A549 (cell line): ENCODE measurements around the gene MAPT. TPM values are rescaled to one million over a fixed set of nuclear protein-coding genes. Genes with fewer than 3 reads are reported as not detected.
"Not testable (repeated sequence)": the region's sequence is repeated elsewhere in the genome, so short reads cannot be mapped to it uniquely, and the experiment has no call there.

Experiments used
- ATAC-seq, 2 experiments: fragments of 200-7000 bp in 1 of 2; fragments of >200 bp in 1 of 2; cut with Nextera tagmentation in 1 of 2; cut with Tn5 transposase in 1 of 2; 3 replicates each; pipeline versions ENCODE4 v1.8.0 to v1.9.1; 2018 to 2020; ENCODE audit warnings: mild to moderate bottlenecking in 1 of 2, moderate library complexity in 1 of 2
- CTCF ChIA-PET: fragments of 300-600 bp; sonication (Branson Sonifier 250); formaldehyde crosslinking; extraction: SDS; loops from one replicate; lab custom pipeline; 2021; ENCODE audit warnings: antibody characterized with exemption, inconsistent platforms; lab: Yijun Ruan, JAX
- POLR2A ChIA-PET: fragments of 350-600 bp; formaldehyde crosslinking; extraction: SDS; loops from one replicate; lab custom pipeline; 2021; ENCODE audit warnings: antibody characterized with exemption, inconsistent platforms; lab: Yijun Ruan, JAX
- DNase-seq, 2 experiments: peaks; one replicate each; pipeline versions ENCODE4 v3.0.0 to v3.0.0-alpha.2; 2011 to 2016; ENCODE audit warnings: low read depth in 1 of 2, low spot score in 1 of 2
- FAIRE-seq: peaks from 2 replicates; lab custom pipeline; 2011; peaks lifted over from hg19 to GRCh38; lab: Jason Lieb, UNC
- H3K27ac ChIP-seq, 2 experiments: fragments of >200 bp; sonication (Bioruptor Twin); formaldehyde crosslinking; 3 replicates each; pipeline ENCODE4 v1.5.1; 2016 to 2017
- H3K4me1 ChIP-seq: fragments of >200 bp; sonication (Bioruptor Twin); formaldehyde crosslinking; 3 replicates; pipeline ENCODE4 v1.6.1; 2016
- H3K4me2 ChIP-seq: fragments of >200 bp; sonication (Bioruptor Twin); formaldehyde crosslinking; 3 replicates; pipeline ENCODE4 v1.6.1; 2016
- H3K4me3 ChIP-seq: fragments of >200 bp; sonication (Bioruptor Twin); formaldehyde crosslinking; 3 replicates; pipeline ENCODE4 v1.5.1; 2016
- H3K9me3 ChIP-seq: fragments of >200 bp; sonication (Bioruptor Twin); formaldehyde crosslinking; 3 replicates; pipeline ENCODE4 v1.6.1; 2016
- ATOH8 ChIP-seq: fragments of 250-450 bp; sonication (Bioruptor Pico); IDR thresholded peaks from 2 replicates; pipeline ENCODE4 v1.5.0; 2020; ENCODE audit warnings: low read depth, mild to moderate bottlenecking, moderate library complexity
- CBX2 ChIP-seq: fragments of 200-600 bp; sonication (generic); IDR thresholded peaks from 2 replicates; pipeline ENCODE4 v1.6.1; 2016; ENCODE audit warnings: low read depth, mild to moderate bottlenecking, borderline replicate concordance
- CEBPB ChIP-seq, 2 experiments: fragments of >200 bp in 1 of 2; sonication (Bioruptor Twin) in 1 of 2; formaldehyde crosslinking in 1 of 2; IDR thresholded peaks; 2 replicates each; pipeline ENCODE4 v1.6.1; 2012 to 2016
- CHD2 ChIP-seq: fragments of 150-350 bp; IDR thresholded peaks from 2 replicates; pipeline ENCODE4 v1.6.1; 2014; ENCODE audit warnings: low read length; ENCODE audit not compliant: partially characterized antibody
- E2F6 ChIP-seq: IDR thresholded peaks from 2 replicates; pipeline ENCODE4 v1.6.1; 2012; ENCODE audit warnings: low read depth, borderline replicate concordance
- FOSL2 ChIP-seq, 2 experiments: fragments of 450-650 bp in 1 of 2; fragments of >200 bp in 1 of 2; sonication (Bioruptor Twin) in 1 of 2; formaldehyde crosslinking; IDR thresholded peaks; 2 replicates each; pipeline versions ENCODE4 v1.5.0 to v1.6.1; 2016 to 2020; ENCODE audit warnings: mild to moderate bottlenecking in 1 of 2, moderate library complexity in 1 of 2
- FOXS1 ChIP-seq: fragments of 250-450 bp; sonication (Bioruptor Pico); IDR thresholded peaks from 2 replicates; pipeline ENCODE4 v1.5.0; 2020; ENCODE audit warnings: mild to moderate bottlenecking, moderate library complexity
- JUNB ChIP-seq: fragments of >200 bp; sonication (Bioruptor Twin); formaldehyde crosslinking; IDR thresholded peaks from 2 replicates; pipeline ENCODE4 v1.6.1; 2016
- KDM1A ChIP-seq: fragments of 200-600 bp; sonication (generic); IDR thresholded peaks from 2 replicates; pipeline ENCODE4 v1.6.1; 2016; ENCODE audit warnings: low read depth, mild to moderate bottlenecking
- MAFK ChIP-seq: fragments of 450-650 bp; IDR thresholded peaks from 2 replicates; pipeline ENCODE4 v1.6.1; 2014; ENCODE audit not compliant: partially characterized antibody
- MYC ChIP-seq: IDR thresholded peaks from 2 replicates; pipeline ENCODE4 v1.6.1; 2012; ENCODE audit warnings: mild to moderate bottlenecking, inconsistent platforms, low read length, improper control_type of control experiment, borderline replicate concordance
- NR3C1 ChIP-seq: fragments of >200 bp; sonication (Bioruptor Twin); formaldehyde crosslinking; IDR thresholded peaks from 3 replicates; pipeline ENCODE4 v1.6.1; 2017
- POLR2A ChIP-seq: IDR thresholded peaks from 2 replicates; pipeline ENCODE4 v1.6.1; 2012; ENCODE audit warnings: mild to moderate bottlenecking, low read length
- USF2 ChIP-seq: fragments of 450-650 bp; IDR thresholded peaks from 2 replicates; pipeline ENCODE4 v1.6.1; 2014; ENCODE audit warnings: antibody characterized with exemption
- ZNF302 ChIP-seq: fragments of 250-450 bp; sonication (Bioruptor Pico); IDR thresholded peaks from 2 replicates; pipeline ENCODE4 v1.9.0; 2021; ENCODE audit warnings: inconsistent platforms, mild to moderate bottlenecking, moderate library complexity
- ZSCAN20 ChIP-seq: fragments of 250-450 bp; sonication (Bioruptor Pico); IDR thresholded peaks from 2 replicates; pipeline ENCODE4 v1.8.0; 2022; ENCODE audit warnings: mild to moderate bottlenecking, moderate library complexity
- WGBS: methylation state at CpG from one replicate; pipeline ENCODE4 v1.1.6; 2017; ENCODE audit errors: missing lambda C conversion rate; 5-methylcytosine and 5-hydroxymethylcytosine counted together
- polyA plus RNA-seq, 4 experiments: library from polyadenylated mRNA; depleted of rRNA in 3 of 4; stranded (reverse); fragments of >200 nt; fragmentation: RNase III in 1 of 4; extraction: RNeasy Plus Mini Kit Qiagen cat#74134 plus additional on column Dnase treatment in 1 of 4; gene quantifications; 2 replicates in 3 of 4; 3 replicates in 1 of 4; pipeline ENCODE4 v1.2.3, GENCODE V29; 2011 to 2017
- TF ChIP-seq, protein P1 (sequence below): fragments of >200 bp; sonication (Bioruptor Twin); formaldehyde crosslinking; IDR thresholded peaks from 3 replicates; pipeline ENCODE4 v1.5.1; 2016
- TF ChIP-seq, protein P2 (sequence below): fragments of 250-450 bp; sonication (Bioruptor Pico); IDR thresholded peaks from 2 replicates; pipeline ENCODE4 v1.5.0; 2021; ENCODE audit warnings: mild to moderate bottlenecking, moderate library complexity, borderline replicate concordance
- TF ChIP-seq, protein P3 (sequence below): fragments of >200 bp; sonication (Bioruptor Twin); formaldehyde crosslinking; IDR thresholded peaks from 2 replicates; pipeline ENCODE4 v1.6.1; 2016
- TF ChIP-seq, protein P4 (sequence below): fragments of >200 bp; sonication (Bioruptor Twin); formaldehyde crosslinking; IDR thresholded peaks from 3 replicates; pipeline ENCODE4 v1.6.1; 2016

MAPT gene
- polyA plus RNA-seq, 2 of the 4 experiments (the other 2 are of a cell fraction): 1.2 to 1.6 TPM

DNA sequence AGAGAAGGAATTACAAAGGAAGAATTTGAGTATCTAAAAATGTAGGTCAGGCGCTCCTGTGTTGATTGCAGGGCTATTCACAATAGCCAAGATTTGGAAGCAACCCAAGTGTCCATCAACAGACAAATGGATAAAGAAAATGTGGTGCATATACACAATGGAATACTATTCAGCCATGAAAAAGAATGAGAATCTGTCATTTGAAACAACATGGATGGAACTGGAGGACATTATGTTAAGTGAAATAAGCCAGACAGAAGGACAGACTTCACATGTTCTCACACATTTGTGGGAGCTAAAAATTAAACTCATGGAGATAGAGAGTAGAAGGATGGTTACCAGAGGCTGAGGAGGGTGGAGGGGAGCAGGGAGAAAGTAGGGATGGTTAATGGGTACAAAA, 111.7 kb downstream of the MAPT start:
- H3K27ac ChIP-seq, H3K4me2 ChIP-seq, FAIRE-seq, H3K9me3 ChIP-seq, POLR2A ChIA-PET, ATAC-seq, H3K4me3 ChIP-seq, DNase-seq: not testable (repeated sequence)
- peaks cover 23% of the 10 kb centered on the region for H3K4me1 ChIP-seq
- TF ChIP-seq KDM1A: peak; percentile 73; the same call in 1 of the 2 replicates
- WGBS: 97% methylated on average over 1 of the region's 1 CpG
- CTCF ChIA-PET: interaction anchor here (1.6 to 3.2 kb wide), 2 partner anchors 38 to 207 kb away, joined by 9 to 13 read pairs; no protein-coding TSS in a partner anchor

DNA sequence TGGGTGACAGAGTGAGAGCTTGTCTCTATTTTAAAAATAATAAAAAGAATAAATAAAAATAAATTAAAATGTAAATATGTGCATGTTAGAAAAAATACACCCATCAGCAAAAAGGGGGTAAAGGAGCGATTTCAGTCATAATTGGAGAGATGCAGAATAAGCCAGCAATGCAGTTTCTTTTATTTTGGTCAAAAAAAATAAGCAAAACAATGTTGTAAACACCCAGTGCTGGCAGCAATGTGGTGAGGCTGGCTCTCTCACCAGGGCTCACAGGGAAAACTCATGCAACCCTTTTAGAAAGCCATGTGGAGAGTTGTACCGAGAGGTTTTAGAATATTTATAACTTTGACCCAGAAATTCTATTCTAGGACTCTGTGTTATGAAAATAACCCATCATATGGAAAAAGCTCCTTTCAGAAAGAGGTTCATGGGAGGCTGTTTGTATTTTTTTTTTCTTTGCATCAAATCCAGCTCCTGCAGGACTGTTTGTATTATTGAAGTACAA, 113.2 kb downstream of the MAPT start:
- ChIA-PET CTCF (interaction anchor here (0.9 to 3.2 kb wide), 7 partner anchors 9 to 279 kb away, joined by 3 to 13 read pairs (median 5); partner anchors contain the start of gene KANSL1), POLR2A (interaction anchor here (0.6 kb wide), 1 partner anchor 132 kb away, joined by 3 read pairs; no protein-coding TSS in a partner anchor)
- no peak for DNase-seq
- Histone ChIP-seq H3K4me2 (no peak overlapping the region), H3K9me3 (no peaks in the 10 kb centered on the region), H3K27ac (no peak overlapping the region), H3K4me1 (peaks cover 23% of the 10 kb centered on the region), H3K4me3 (no peak overlapping the region)
- FAIRE-seq: no peak
- ATAC-seq: no peak
- TF ChIP-seq POLR2A (no peak), JUNB (no peak), CBX2 (no peak), MAFK (peak; percentile 18), ZNF302 (CRISPR knock-in tag) (no peak)
- TF ChIP-seq, protein P1, sequence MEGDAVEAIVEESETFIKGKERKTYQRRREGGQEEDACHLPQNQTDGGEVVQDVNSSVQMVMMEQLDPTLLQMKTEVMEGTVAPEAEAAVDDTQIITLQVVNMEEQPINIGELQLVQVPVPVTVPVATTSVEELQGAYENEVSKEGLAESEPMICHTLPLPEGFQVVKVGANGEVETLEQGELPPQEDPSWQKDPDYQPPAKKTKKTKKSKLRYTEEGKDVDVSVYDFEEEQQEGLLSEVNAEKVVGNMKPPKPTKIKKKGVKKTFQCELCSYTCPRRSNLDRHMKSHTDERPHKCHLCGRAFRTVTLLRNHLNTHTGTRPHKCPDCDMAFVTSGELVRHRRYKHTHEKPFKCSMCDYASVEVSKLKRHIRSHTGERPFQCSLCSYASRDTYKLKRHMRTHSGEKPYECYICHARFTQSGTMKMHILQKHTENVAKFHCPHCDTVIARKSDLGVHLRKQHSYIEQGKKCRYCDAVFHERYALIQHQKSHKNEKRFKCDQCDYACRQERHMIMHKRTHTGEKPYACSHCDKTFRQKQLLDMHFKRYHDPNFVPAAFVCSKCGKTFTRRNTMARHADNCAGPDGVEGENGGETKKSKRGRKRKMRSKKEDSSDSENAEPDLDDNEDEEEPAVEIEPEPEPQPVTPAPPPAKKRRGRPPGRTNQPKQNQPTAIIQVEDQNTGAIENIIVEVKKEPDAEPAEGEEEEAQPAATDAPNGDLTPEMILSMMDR: no peak
- TF ChIP-seq, protein P2, sequence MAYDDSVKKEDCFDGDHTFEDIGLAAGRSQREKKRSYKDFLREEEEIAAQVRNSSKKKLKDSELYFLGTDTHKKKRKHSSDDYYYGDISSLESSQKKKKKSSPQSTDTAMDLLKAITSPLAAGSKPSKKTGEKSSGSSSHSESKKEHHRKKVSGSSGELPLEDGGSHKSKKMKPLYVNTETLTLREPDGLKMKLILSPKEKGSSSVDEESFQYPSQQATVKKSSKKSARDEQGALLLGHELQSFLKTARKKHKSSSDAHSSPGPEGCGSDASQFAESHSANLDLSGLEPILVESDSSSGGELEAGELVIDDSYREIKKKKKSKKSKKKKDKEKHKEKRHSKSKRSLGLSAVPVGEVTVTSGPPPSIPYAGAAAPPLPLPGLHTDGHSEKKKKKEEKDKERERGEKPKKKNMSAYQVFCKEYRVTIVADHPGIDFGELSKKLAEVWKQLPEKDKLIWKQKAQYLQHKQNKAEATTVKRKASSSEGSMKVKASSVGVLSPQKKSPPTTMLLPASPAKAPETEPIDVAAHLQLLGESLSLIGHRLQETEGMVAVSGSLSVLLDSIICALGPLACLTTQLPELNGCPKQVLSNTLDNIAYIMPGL (CRISPR knock-in tag): no peak
- 61% methylated on average over 2 of the region's 2 CpGs for WGBS

- ATAC-seq (no peak), DNase-seq (no peak), FAIRE-seq (no peak)
- no peak overlapping the region for H3K4me3 ChIP-seq
- no peak overlapping the region for H3K27ac ChIP-seq
- peaks cover 18% of the 10 kb centered on the region for H3K4me1 ChIP-seq
- ChIA-PET POLR2A (no interaction called here), CTCF (interaction anchor here (0.9 to 13.0 kb wide), 5 partner anchors 6 to 203 kb away, joined by 3 to 127 read pairs (median 8); partner anchors contain the start of gene KANSL1)
- no peak overlapping the region for H3K4me2 ChIP-seq
- 82% methylated on average over 9 of the region's 9 CpGs for WGBS
- no peaks in the 10 kb centered on the region for H3K9me3 ChIP-seq
- TF ChIP-seq, protein P3, sequence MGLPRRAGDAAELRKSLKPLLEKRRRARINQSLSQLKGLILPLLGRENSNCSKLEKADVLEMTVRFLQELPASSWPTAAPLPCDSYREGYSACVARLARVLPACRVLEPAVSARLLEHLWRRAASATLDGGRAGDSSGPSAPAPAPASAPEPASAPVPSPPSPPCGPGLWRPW: no peak
- TF ChIP-seq USF2 (no peak), ATOH8 (no peak), NR3C1 (no peak), FOSL2 (IDR thresholded peaks at IDR 0.05) (no peak), FOSL2 (CRISPR knock-in tag; IDR thresholded peaks at IDR 0.05) (no peak), CEBPB (IDR thresholded peaks at IDR 0.05) (no peak), CHD2 (no peak), MAFK (no peak), MYC (no peak), FOXS1 (CRISPR knock-in tag) (no peak), ZSCAN20 (CRISPR knock-in tag) (no peak), E2F6 (no peak), ZNF302 (CRISPR knock-in tag) (no peak)
- TF ChIP-seq, protein P4, sequence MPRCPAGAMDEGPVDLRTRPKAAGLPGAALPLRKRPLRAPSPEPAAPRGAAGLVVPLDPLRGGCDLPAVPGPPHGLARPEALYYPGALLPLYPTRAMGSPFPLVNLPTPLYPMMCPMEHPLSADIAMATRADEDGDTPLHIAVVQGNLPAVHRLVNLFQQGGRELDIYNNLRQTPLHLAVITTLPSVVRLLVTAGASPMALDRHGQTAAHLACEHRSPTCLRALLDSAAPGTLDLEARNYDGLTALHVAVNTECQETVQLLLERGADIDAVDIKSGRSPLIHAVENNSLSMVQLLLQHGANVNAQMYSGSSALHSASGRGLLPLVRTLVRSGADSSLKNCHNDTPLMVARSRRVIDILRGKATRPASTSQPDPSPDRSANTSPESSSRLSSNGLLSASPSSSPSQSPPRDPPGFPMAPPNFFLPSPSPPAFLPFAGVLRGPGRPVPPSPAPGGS: no peak
- TF ChIP-seq, protein P1: no peak
Observed at GRCh38 chr17:46008591-46008990, 114.2 kb downstream of the MAPT start.
